Trophoblast cell (in vitro differentiated cells and primary cell): Measurements from ENCODE around the gene CACNG4.
"Not testable (repeated sequence)": the region's sequence is repeated elsewhere in the genome, so short reads cannot be mapped to it uniquely, and the experiment has no call there.

Source experiments
- DNase-seq, 2 donors: peaks; one replicate each; pipeline ENCODE4 v3.0.0-alpha.2; 2016
- H2AFZ ChIP-seq: 2 replicates; pipeline ENCODE4 v1.6.1; 2013; ENCODE audit warnings: low read length, moderate library complexity, mild to moderate bottlenecking; ENCODE audit not compliant: insufficient read depth, poor library complexity
- H2AK5ac ChIP-seq: 2 replicates; pipeline ENCODE4 v1.6.1; 2013; ENCODE audit warnings: mild to moderate bottlenecking, low read length
- H2BK120ac ChIP-seq: 2 replicates; pipeline ENCODE4 v1.6.1; 2013; ENCODE audit warnings: low read length, mild to moderate bottlenecking, moderate library complexity; ENCODE audit not compliant: insufficient read depth, poor library complexity
- H2BK12ac ChIP-seq: 2 replicates; pipeline ENCODE4 v1.6.1; 2013; ENCODE audit warnings: mild to moderate bottlenecking, low read length, moderate library complexity
- H2BK5ac ChIP-seq: 2 replicates; pipeline ENCODE4 v1.6.1; 2013; ENCODE audit warnings: low read length, low read depth, moderate library complexity, mild to moderate bottlenecking; ENCODE audit not compliant: poor library complexity
- H3K14ac ChIP-seq: 2 replicates; pipeline ENCODE4 v1.6.1; 2013; ENCODE audit warnings: mild to moderate bottlenecking, low read length
- H3K18ac ChIP-seq: 2 replicates; pipeline ENCODE4 v1.6.1; 2013; ENCODE audit warnings: mild to moderate bottlenecking, low read length
- H3K23ac ChIP-seq: 2 replicates; pipeline ENCODE4 v1.6.1; 2013; ENCODE audit warnings: low read length
- H3K27ac ChIP-seq: 2 replicates; pipeline ENCODE4 v1.5.1; 2013; ENCODE audit warnings: low read depth, mild to moderate bottlenecking, inconsistent platforms, low read length, moderate library complexity
- H3K27me3 ChIP-seq: 2 replicates; pipeline ENCODE4 v1.6.1; 2013; ENCODE audit warnings: inconsistent platforms, mild to moderate bottlenecking, low read length, moderate library complexity; ENCODE audit not compliant: insufficient read depth
- H3K36me3 ChIP-seq, 2 experiments: 1 replicate in 1 of 2; 2 replicates in 1 of 2; pipeline ENCODE4 v1.6.1; 2013; ENCODE audit warnings: low read length in 2 of 2, mild to moderate bottlenecking in 2 of 2, moderate library complexity in 1 of 2; ENCODE audit not compliant: insufficient read depth in 2 of 2, control insufficient read depth in 1 of 2
- H3K4ac ChIP-seq: 2 replicates; pipeline ENCODE4 v1.6.1; 2013; ENCODE audit warnings: low read depth, mild to moderate bottlenecking, low read length, moderate library complexity
- H3K4me1 ChIP-seq, 2 experiments: 1 replicate in 1 of 2; 2 replicates in 1 of 2; pipeline ENCODE4 v1.6.1; 2013; ENCODE audit warnings: low read length in 2 of 2, mild to moderate bottlenecking in 2 of 2, moderate library complexity in 1 of 2; ENCODE audit not compliant: insufficient read depth in 2 of 2, control insufficient read depth in 1 of 2
- H3K4me2 ChIP-seq: 2 replicates; pipeline ENCODE4 v1.6.1; 2013; ENCODE audit warnings: inconsistent platforms, mild to moderate bottlenecking, low read length, moderate library complexity
- H3K4me3 ChIP-seq: 2 replicates; pipeline ENCODE4 v1.5.1; 2013; ENCODE audit warnings: mild to moderate bottlenecking, low read depth, low read length, inconsistent platforms
- H3K79me1 ChIP-seq: one replicate; pipeline ENCODE4 v1.6.1; 2013; ENCODE audit warnings: low read length
- H3K79me2 ChIP-seq: 2 replicates; pipeline ENCODE4 v1.6.1; 2013; ENCODE audit warnings: low read length, mild to moderate bottlenecking; ENCODE audit not compliant: control insufficient read depth, insufficient read depth, poor library complexity
- H3K9ac ChIP-seq: 2 replicates; pipeline ENCODE4 v1.6.1; 2013; ENCODE audit warnings: mild to moderate bottlenecking, low read length
- H3K9me3 ChIP-seq: 2 replicates; pipeline ENCODE4 v1.6.1; 2013; ENCODE audit warnings: low read depth, mild to moderate bottlenecking, control low read depth, inconsistent platforms, low read length; ENCODE audit not compliant: insufficient read depth
- H4K12ac ChIP-seq: 2 replicates; pipeline ENCODE4 v1.6.1; 2013; ENCODE audit warnings: low read depth, mild to moderate bottlenecking, low read length, moderate library complexity
- H4K8ac ChIP-seq: 2 replicates; pipeline ENCODE4 v1.6.1; 2013; ENCODE audit warnings: low read depth, mild to moderate bottlenecking, low read length, moderate library complexity
- H4K91ac ChIP-seq: one replicate; pipeline ENCODE4 v1.6.1; 2013; ENCODE audit warnings: low read depth, mild to moderate bottlenecking, low read length, moderate library complexity
- WGBS: extraction: QIAGEN DNeasy Blood & Tissue Kit; methylation state at CpG from one replicate; pipeline ENCODE4 v1.1.7; 2013; ENCODE audit warnings: missing lambda C conversion rate; ENCODE audit not compliant: insufficient read length, insufficient coverage; ENCODE audit errors: extremely low coverage; 5-methylcytosine and 5-hydroxymethylcytosine counted together

Gene CACNG4

GRCh38 chr17:66970797-66971196, 6.3 kb downstream of the CACNG4 start:
- peaks cover 42 to 45% of the 10 kb centered on the region in 2 experiments for H3K4me1 ChIP-seq
- DNase-seq = no peak

GRCh38 chr17:66971264-66971663, 6.8 kb downstream of the CACNG4 start:
- no peak overlapping the region for H3K4ac ChIP-seq
- WGBS = no CpG with 5 or more reads among the region's 6 CpGs

More at GRCh38 chr17:66970797-66971196, 6.3 kb downstream of the CACNG4 start:
- peaks cover 21% of the 10 kb centered on the region for H3K79me1 ChIP-seq
- peak overlapping the region; percentile 37 for H3K4me2 ChIP-seq
- H2AFZ ChIP-seq = no peak overlapping the region
- peak overlapping the region; percentile 57 for H2BK5ac ChIP-seq
- no peak overlapping the region for H3K4me3 ChIP-seq
- peaks cover 8% of the 10 kb centered on the region for H3K79me2 ChIP-seq
- no CpG with 5 or more reads among the region's 6 CpGs for WGBS
- H3K36me3 ChIP-seq = peaks cover 6 to 12% of the 10 kb centered on the region in 2 experiments
- no peaks in the 10 kb centered on the region for H3K27me3 ChIP-seq
- H2BK12ac ChIP-seq = no peak overlapping the region
- H3K27ac ChIP-seq = peak overlapping the region; percentile 84
- H3K18ac ChIP-seq = peak overlapping the region; percentile 12
- no peak overlapping the region for H2BK120ac ChIP-seq
- no peaks in the 10 kb centered on the region for H3K9me3 ChIP-seq
- no peak overlapping the region for H3K4ac ChIP-seq
- no peak overlapping the region for H3K14ac ChIP-seq
- H3K23ac ChIP-seq = no peak overlapping the region
- H4K8ac ChIP-seq = no peak overlapping the region
- no peak overlapping the region for H3K9ac ChIP-seq
- no peak overlapping the region for H2AK5ac ChIP-seq
- H4K91ac ChIP-seq = peak overlapping the region; percentile 11
- no peak overlapping the region for H4K12ac ChIP-seq

GRCh38 chr17:66971730-66972441, 7.4 kb downstream of the CACNG4 start:
- Histone ChIP-seq H3K27me3 (no peaks in the 10 kb centered on the region), H3K18ac (no peak overlapping the region), H3K14ac (no peak overlapping the region), H4K8ac (no peak overlapping the region), H2AK5ac (no peak overlapping the region), H3K79me1 (peaks cover 20% of the 10 kb centered on the region), H3K79me2 (peaks cover 5% of the 10 kb centered on the region), H4K91ac (peak overlapping the region; percentile 9), H2BK12ac (peak overlapping the region; percentile 20), H3K4me1 (peaks cover 34 to 37% of the 10 kb centered on the region in 2 experiments), H3K27ac (peak overlapping the region; percentile 84), H2BK120ac (no peak overlapping the region), H3K36me3 (peaks cover 9 to 15% of the 10 kb centered on the region in 2 experiments), H2AFZ (no peak overlapping the region), H3K9ac (no peak overlapping the region), H4K12ac (no peak overlapping the region), H3K4me3 (no peak overlapping the region), H3K4me2 (peak overlapping the region; percentile 14), H2BK5ac (peak overlapping the region; percentile 12), H3K4ac (no peak overlapping the region), H3K23ac (no peak overlapping the region), H3K9me3 (no peaks in the 10 kb centered on the region)
- WGBS = no CpG with 5 or more reads among the region's 15 CpGs
- DNase-seq = no peak

More at GRCh38 chr17:66971264-66971663, 6.8 kb downstream of the CACNG4 start:
- Histone ChIP-seq H3K14ac (peak overlapping the region; percentile 4), H3K4me2 (peak overlapping the region; percentile 37), H3K18ac (peak overlapping the region; percentile 12), H3K23ac (no peak overlapping the region), H3K4me1 (peaks cover 38 to 40% of the 10 kb centered on the region in 2 experiments), H4K91ac (peak overlapping the region; percentile 11), H3K27ac (peak overlapping the region; percentile 84), H3K36me3 (peaks cover 9 to 12% of the 10 kb centered on the region in 2 experiments), H3K4me3 (no peak overlapping the region), H4K12ac (no peak overlapping the region), H3K9ac (no peak overlapping the region), H4K8ac (no peak overlapping the region), H3K79me2 (peaks cover 5% of the 10 kb centered on the region), H2BK12ac (no peak overlapping the region), H2BK5ac (peak overlapping the region; percentile 57), H3K27me3 (no peaks in the 10 kb centered on the region), H3K9me3 (no peaks in the 10 kb centered on the region), H2AFZ (no peak overlapping the region), H3K79me1 (peaks cover 20% of the 10 kb centered on the region), H2BK120ac (no peak overlapping the region), H2AK5ac (no peak overlapping the region)
- DNase-seq = no peak

GRCh38 chr17:66972442-66972830, 7.9 kb downstream of the CACNG4 start:
- not testable (repeated sequence) for H2AFZ ChIP-seq

More at GRCh38 chr17:66972442-66972830, 7.9 kb downstream of the CACNG4 start:
- not testable (repeated sequence) for H2BK5ac ChIP-seq, H2BK120ac ChIP-seq, H3K18ac ChIP-seq, H3K23ac ChIP-seq, H3K4me3 ChIP-seq, H3K79me2 ChIP-seq, H3K14ac ChIP-seq, H4K12ac ChIP-seq, H4K8ac ChIP-seq, H3K9ac ChIP-seq, H3K27me3 ChIP-seq, H3K4ac ChIP-seq, H3K9me3 ChIP-seq, H2AK5ac ChIP-seq
- Histone ChIP-seq H3K4me2 (peak overlapping the region; percentile 14), H3K36me3 (peaks cover 9 to 17% of the 10 kb centered on the region in 2 experiments), H4K91ac (peak overlapping the region; percentile 9), H3K27ac (peak overlapping the region; percentile 55), H3K4me1 (peaks cover 34 to 37% of the 10 kb centered on the region in 2 experiments), H3K79me1 (peaks cover 20% of the 10 kb centered on the region), H2BK12ac (peak overlapping the region; percentile 20)
- peak in 1 of 2 donors; percentile 21 for DNase-seq
- WGBS = no CpG with 5 or more reads among the region's 10 CpGs
